Thyroid gland (tissue), 4 donors: Measurements from ENCODE around the gene CCDC85A.

ENCODE experiments used
- POLR2A ChIP-seq, 2 donors: fragments of 450-650 bp; IDR thresholded peaks; one replicate each; pipeline ENCODE4 v1.6.1; 2017; ENCODE audit warnings: antibody characterized with exemption in 2 of 2, mild to moderate bottlenecking in 2 of 2, moderate library complexity in 1 of 2
- TF ChIP-seq, protein P1 (sequence below), 6 experiments: fragments of 200-600 bp in 3 of 6; fragments of 450-650 bp in 3 of 6; sonication (generic) in 3 of 6; IDR thresholded peaks; one replicate each; pipeline ENCODE4 v1.5.1; 2016 to 2019; ENCODE audit warnings: antibody characterized with exemption in 6 of 6, mild to moderate bottlenecking in 2 of 6, inconsistent platforms in 1 of 6, moderate library complexity in 1 of 6

DNA sequence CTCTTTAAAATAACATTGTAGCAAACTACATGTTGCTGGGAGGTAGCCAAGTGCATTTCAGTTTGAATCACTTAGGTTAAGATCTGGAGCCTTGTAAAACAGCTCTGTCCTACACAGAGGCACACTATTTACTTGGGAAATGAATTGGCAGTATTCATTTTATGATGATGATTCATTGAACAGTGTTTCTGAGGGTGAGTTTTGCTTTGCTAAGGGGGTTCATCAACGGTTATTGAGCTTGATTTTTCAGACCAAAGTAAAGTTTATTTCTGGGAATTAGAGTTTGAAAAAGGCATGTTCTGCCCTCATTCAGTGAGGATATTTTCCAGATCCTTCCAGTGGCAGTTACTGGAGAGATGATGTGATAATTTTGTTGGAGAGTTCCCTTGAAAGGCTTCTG, 55.6 kb downstream of the CCDC85A start:
- TF ChIP-seq, protein P1, sequence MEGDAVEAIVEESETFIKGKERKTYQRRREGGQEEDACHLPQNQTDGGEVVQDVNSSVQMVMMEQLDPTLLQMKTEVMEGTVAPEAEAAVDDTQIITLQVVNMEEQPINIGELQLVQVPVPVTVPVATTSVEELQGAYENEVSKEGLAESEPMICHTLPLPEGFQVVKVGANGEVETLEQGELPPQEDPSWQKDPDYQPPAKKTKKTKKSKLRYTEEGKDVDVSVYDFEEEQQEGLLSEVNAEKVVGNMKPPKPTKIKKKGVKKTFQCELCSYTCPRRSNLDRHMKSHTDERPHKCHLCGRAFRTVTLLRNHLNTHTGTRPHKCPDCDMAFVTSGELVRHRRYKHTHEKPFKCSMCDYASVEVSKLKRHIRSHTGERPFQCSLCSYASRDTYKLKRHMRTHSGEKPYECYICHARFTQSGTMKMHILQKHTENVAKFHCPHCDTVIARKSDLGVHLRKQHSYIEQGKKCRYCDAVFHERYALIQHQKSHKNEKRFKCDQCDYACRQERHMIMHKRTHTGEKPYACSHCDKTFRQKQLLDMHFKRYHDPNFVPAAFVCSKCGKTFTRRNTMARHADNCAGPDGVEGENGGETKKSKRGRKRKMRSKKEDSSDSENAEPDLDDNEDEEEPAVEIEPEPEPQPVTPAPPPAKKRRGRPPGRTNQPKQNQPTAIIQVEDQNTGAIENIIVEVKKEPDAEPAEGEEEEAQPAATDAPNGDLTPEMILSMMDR (IDR thresholded peaks at IDR 0.05), result no peak
- TF ChIP-seq POLR2A (IDR thresholded peaks at IDR 0.05), result no peak
